Fibroblast of pulmonary artery (primary cell): ENCODE results near the gene UNC5C.

Source experiments
- DNase-seq: peaks from one replicate; pipeline ENCODE4 v3.0.0-alpha.2; 2010; ENCODE audit warnings: low read depth
- H3K4me3 ChIP-seq: replicated peaks from 2 replicates; pipeline ENCODE4 v1.5.1; 2011; ENCODE audit warnings: low read depth, mild to moderate bottlenecking, control low read depth, low read length, moderate library complexity
- CTCF ChIP-seq: IDR thresholded peaks from 2 replicates; pipeline ENCODE4 v1.5.1; 2011; ENCODE audit warnings: mild to moderate bottlenecking, control low read depth, low read length, inconsistent platforms; ENCODE audit errors: missing control alignments

The UNC5C gene

GRCh38 chr4:95580226-95580625, 31.5 kb upstream of the UNC5C start:
- no peak overlapping the region for H3K4me3 ChIP-seq
- DNase-seq = no peak
- no peak for TF ChIP-seq CTCF

GRCh38 chr4:95572304-95572991, 23.7 kb upstream of the UNC5C start:
- H3K4me3 ChIP-seq = no peak overlapping the region
- peak; percentile 74 for DNase-seq
- TF ChIP-seq CTCF = no peak

- no peak for TF ChIP-seq CTCF
- DNase-seq = no peak
- H3K4me3 ChIP-seq = no peak overlapping the region
Observed at GRCh38 chr4:95571577-95571976, 22.8 kb upstream of the UNC5C start.

- DNase-seq = no peak
- no peak for TF ChIP-seq CTCF
- H3K4me3 ChIP-seq = no peak overlapping the region
Observed at GRCh38 chr4:95563638-95564337, 15.0 kb upstream of the UNC5C start.

- no peak for TF ChIP-seq CTCF
- no peak overlapping the region for H3K4me3 ChIP-seq
- no peak for DNase-seq
Observed at GRCh38 chr4:95560774-95561173, 12.0 kb upstream of the UNC5C start.

GRCh38 chr4:95556207-95556859, 7.6 kb upstream of the UNC5C start:
- no peak for TF ChIP-seq CTCF
- H3K4me3 ChIP-seq = no peak overlapping the region
- DNase-seq = peak; percentile 36
